GM10248 (cell line): ENCODE results near the gene ARHGEF7.

ENCODE experiments used
- CTCF ChIA-PET: fragments of 300-600 bp; sonication (Branson Sonifier 250); formaldehyde crosslinking; extraction: SDS; loops from one replicate; lab custom pipeline; 2021; ENCODE audit warnings: antibody characterized with exemption; lab: Yijun Ruan, JAX
- POLR2A ChIA-PET: fragments of 350-650 bp; sonication (Branson Sonifier 250); formaldehyde crosslinking; extraction: SDS; loops from one replicate; lab custom pipeline; 2020; ENCODE audit warnings: antibody characterized with exemption; lab: Yijun Ruan, JAX
- DNase-seq: peaks from one replicate; pipeline ENCODE4 v3.0.0; 2012; ENCODE audit errors: extremely low spot score
- CTCF ChIP-seq: IDR thresholded peaks from 2 replicates; pipeline ENCODE4 v1.5.1; 2012; ENCODE audit warnings: mild to moderate bottlenecking, low read depth; ENCODE audit errors: extremely low read depth, missing control alignments, control extremely low read depth

ARHGEF7 gene

GRCh38 chr13:111289251-111289650, 174.1 kb downstream of the ARHGEF7 start:
- POLR2A ChIA-PET, result no interaction called here
- DNase-seq, result no peak
- TF ChIP-seq CTCF, result no peak
- CTCF ChIA-PET, result no interaction called here

GRCh38 chr13:111291908-111292307, 176.8 kb downstream of the ARHGEF7 start:
- ChIA-PET CTCF (interaction anchor here (1.2 to 1.3 kb wide), 2 partner anchors 12 to 224 kb away, joined by 4 to 5 read pairs; no protein-coding TSS in a partner anchor), POLR2A (no interaction called here)
- TF ChIP-seq CTCF, result no peak
- DNase-seq, result no peak

GRCh38 chr13:111292710-111293485, 177.8 kb downstream of the ARHGEF7 start:
- ChIA-PET POLR2A (no interaction called here), CTCF (interaction anchor here (1.3 to 1.4 kb wide), 2 partner anchors 8 to 225 kb away, joined by 3 to 5 read pairs; no protein-coding TSS in a partner anchor)
- no peak for DNase-seq
- no peak for TF ChIP-seq CTCF

GRCh38 chr13:111295886-111296285, 180.8 kb downstream of the ARHGEF7 start:
- DNase-seq, result no peak
- no peak for TF ChIP-seq CTCF
- CTCF ChIA-PET, result no interaction called here
- POLR2A ChIA-PET, result no interaction called here

GRCh38 chr13:111296417-111296816, 181.3 kb downstream of the ARHGEF7 start:
- ChIA-PET POLR2A (no interaction called here), CTCF (no interaction called here)
- no peak for TF ChIP-seq CTCF
- DNase-seq, result no peak

GRCh38 chr13:111298214-111298975, 183.3 kb downstream of the ARHGEF7 start:
- CTCF ChIA-PET, result interaction anchor here (1.3 kb wide), 1 partner anchor 20 kb away, joined by 3 read pairs; no protein-coding TSS in a partner anchor

More at GRCh38 chr13:111298214-111298975, 183.3 kb downstream of the ARHGEF7 start:
- POLR2A ChIA-PET, result interaction anchor here (0.7 kb wide), 1 partner anchor 13 kb away, joined by 3 read pairs; no protein-coding TSS in a partner anchor
- DNase-seq, result no peak
- TF ChIP-seq CTCF, result no peak
